ENCODE data around the gene PPP6R2. TPM values are rescaled to one million over a fixed set of nuclear protein-coding genes. Genes with fewer than 3 reads are reported as not detected.
"Not testable (repeated sequence)": the region's sequence is repeated elsewhere in the genome, so short reads cannot be mapped to it uniquely, and the experiment has no call there.

PPP6R2 gene
- total RNA-seq, 1 donor from 2014 or later = 32.6 TPM

DNA sequence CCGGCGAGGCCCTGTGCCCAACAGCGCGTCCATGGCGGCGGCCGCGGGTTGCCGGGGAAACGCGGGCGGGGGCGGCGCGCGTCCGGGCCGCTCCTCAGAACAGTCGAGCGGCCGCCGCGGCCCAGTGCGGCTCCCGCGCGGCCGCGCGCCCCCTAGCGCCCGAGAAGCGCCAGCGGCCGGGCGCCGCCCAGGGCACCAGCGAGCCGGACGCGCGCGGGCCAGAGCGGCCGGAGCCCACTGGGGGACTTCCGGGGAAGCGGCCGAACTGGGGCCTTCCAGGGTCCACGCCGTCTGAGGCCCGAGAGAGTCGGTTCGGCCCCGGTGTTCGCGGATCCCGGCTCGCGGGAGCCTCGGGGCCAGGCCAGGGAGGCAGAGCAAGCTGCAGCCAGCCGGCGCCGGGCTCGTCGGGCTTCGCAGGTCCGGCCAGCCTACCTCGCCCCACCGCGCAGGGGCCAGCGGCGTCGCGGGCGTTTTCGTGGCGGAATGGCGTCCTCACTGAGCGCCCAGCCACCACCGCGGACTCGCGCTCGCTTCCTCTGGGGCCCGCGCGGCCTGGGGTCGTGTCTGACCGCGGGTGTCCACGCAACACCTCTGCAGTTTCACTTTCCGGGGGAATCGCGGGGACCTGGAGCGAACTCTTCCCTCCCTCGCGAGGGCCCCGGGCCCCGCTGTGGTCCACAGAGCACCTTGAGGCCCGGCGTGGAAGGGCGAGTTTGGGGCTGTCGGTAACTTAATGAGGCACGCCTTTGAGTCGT lies 16.0 kb upstream of the PPP6R2 start, which contains the start of gene DENND6B:
Gene DENND6B (minus strand): TSS at position 57 of the 755 bp plus-strand sequence. CDS start 24 bp downstream, at position 33.
- peaks cover 5% of the 10 kb centered on the region for H3K36me3 Mint-ChIP-seq

GRCh38 chr22:50327711-50328019 lies 15.5 kb upstream of the PPP6R2 start:
- TF ChIP-seq EZH2 (IDR thresholded peaks at IDR 0.05) (no peak), EZH2phosphoT487 (IDR thresholded peaks at IDR 0.05) (no peak), CTCF (IDR thresholded peaks at IDR 0.05) (no peak)
- peaks cover 4% of the 10 kb centered on the region for H3F3A ChIP-seq (ENCODE audit: low read depth)
- no peaks in the 10 kb centered on the region for H3K9me3 Mint-ChIP-seq
- H3K4me1 ChIP-seq = no peaks in the 10 kb centered on the region
- peak overlapping the region; percentile 42 for H3K27ac Mint-ChIP-seq
- peak overlapping the region; percentile 99 for H2AFZ ChIP-seq (replicated peaks)
- no peaks in the 10 kb centered on the region for H3K36me3 ChIP-seq
- H3K4me1 Mint-ChIP-seq = peaks cover 19% of the 10 kb centered on the region
- peak overlapping the region; percentile 82 for H3K4me3 Mint-ChIP-seq
- peak overlapping the region; percentile 96 for H3K4me3 ChIP-seq
- H3K9me3 ChIP-seq (ENCODE audit: low read depth) = no peaks in the 10 kb centered on the region
- H3K4me2 ChIP-seq = peak overlapping the region; percentile 84
- H3K27me3 Mint-ChIP-seq (ENCODE audit: insufficient read depth, low read depth) = peaks cover 2% of the 10 kb centered on the region
- H3K27ac ChIP-seq = no peak overlapping the region
- peaks cover 12% of the 10 kb centered on the region for H3K27me3 ChIP-seq
- DNase-seq (ENCODE audit: low spot score) = no peak
- peak overlapping the region; percentile 86 for H3K9ac ChIP-seq
- peaks cover 5% of the 10 kb centered on the region for H3K36me3 Mint-ChIP-seq
- peaks cover 7% of the 10 kb centered on the region for H4K20me1 ChIP-seq (ENCODE audit: low read depth)
- no peaks in the 10 kb centered on the region for H3K79me2 ChIP-seq (ENCODE audit: low read depth)

More for the DNA sequence above, 16.0 kb upstream of the PPP6R2 start, which contains the start of gene DENND6B:
- Mint-ChIP-seq H3K9me3 (no peaks in the 10 kb centered on the region), H3K27me3 (ENCODE audit: insufficient read depth, low read depth) (peaks cover 2% of the 10 kb centered on the region), H3K4me1 (peaks cover 19% of the 10 kb centered on the region), H3K4me3 (peak within 1 kb of the TSS; percentile 99), H3K27ac (peak within 1 kb of the TSS; percentile 94)
- Histone ChIP-seq H3K4me2 (peak within 1 kb of the TSS; percentile 98), H3F3A (ENCODE audit: low read depth) (peaks cover 4% of the 10 kb centered on the region), H4K20me1 (ENCODE audit: low read depth) (peaks cover 7% of the 10 kb centered on the region), H3K9me3 (ENCODE audit: low read depth) (no peaks in the 10 kb centered on the region), H3K27me3 (peaks cover 12% of the 10 kb centered on the region), H3K27ac (no peak within 1 kb of the TSS), H3K36me3 (no peaks in the 10 kb centered on the region), H3K4me3 (peak within 1 kb of the TSS; percentile 96), H3K9ac (peak within 1 kb of the TSS; percentile 86), H3K79me2 (ENCODE audit: low read depth) (no peaks in the 10 kb centered on the region), H3K4me1 (no peaks in the 10 kb centered on the region), H2AFZ (replicated peaks) (peak within 1 kb of the TSS; percentile 99)
- peak; percentile 96 for DNase-seq (ENCODE audit: low spot score)
- no peak for TF ChIP-seq EZH2 (IDR thresholded peaks at IDR 0.05)
- TF ChIP-seq EZH2phosphoT487 (IDR thresholded peaks at IDR 0.05) = no peak
- TF ChIP-seq CTCF (IDR thresholded peaks at IDR 0.05) = peak; percentile 49

GRCh38 chr22:50329236-50329635 lies 13.9 kb upstream of the PPP6R2 start:
- H2AFZ ChIP-seq (replicated peaks) = no peak overlapping the region
- no peak for DNase-seq (ENCODE audit: low spot score)
- H3K27ac Mint-ChIP-seq = no peak overlapping the region
- H3K4me3 Mint-ChIP-seq = no peak overlapping the region
- peaks cover 19% of the 10 kb centered on the region for H3K4me1 Mint-ChIP-seq
- TF ChIP-seq EZH2 (IDR thresholded peaks at IDR 0.05) = no peak
- peaks cover 12% of the 10 kb centered on the region for H3K27me3 ChIP-seq
- H3K9me3 ChIP-seq (ENCODE audit: low read depth) = no peaks in the 10 kb centered on the region
- H3K4me1 ChIP-seq = no peaks in the 10 kb centered on the region
- H3K79me2 ChIP-seq (ENCODE audit: low read depth) = no peaks in the 10 kb centered on the region
- peaks cover 4% of the 10 kb centered on the region for H3F3A ChIP-seq (ENCODE audit: low read depth)
- H3K27ac ChIP-seq = no peak overlapping the region
- no peak overlapping the region for H3K9ac ChIP-seq
- no peak overlapping the region for H3K4me3 ChIP-seq
- no peaks in the 10 kb centered on the region for H3K9me3 Mint-ChIP-seq
- H4K20me1 ChIP-seq (ENCODE audit: low read depth) = peaks cover 7% of the 10 kb centered on the region
- H3K4me2 ChIP-seq = no peak overlapping the region
- H3K27me3 Mint-ChIP-seq (ENCODE audit: insufficient read depth, low read depth) = peaks cover 5% of the 10 kb centered on the region
- H3K36me3 Mint-ChIP-seq = peaks cover 5% of the 10 kb centered on the region
- no peaks in the 10 kb centered on the region for H3K36me3 ChIP-seq

- H3K27ac ChIP-seq; H3K27me3 Mint-ChIP-seq (ENCODE audit: insufficient read depth, low read depth); H3K79me2 ChIP-seq (ENCODE audit: low read depth); H3K27me3 ChIP-seq; H3K4me3 Mint-ChIP-seq; H2AFZ ChIP-seq (replicated peaks); H3K4me1 ChIP-seq; H3K4me2 ChIP-seq; H3K4me1 Mint-ChIP-seq; H3K36me3 Mint-ChIP-seq; H3K9me3 ChIP-seq (ENCODE audit: low read depth); H3K4me3 ChIP-seq; DNase-seq (ENCODE audit: low spot score); H3K9ac ChIP-seq; H4K20me1 ChIP-seq (ENCODE audit: low read depth); H3K36me3 ChIP-seq; H3K9me3 Mint-ChIP-seq; H3K27ac Mint-ChIP-seq: not testable (repeated sequence)
- peaks cover 25% of the 10 kb centered on the region for H3F3A ChIP-seq (ENCODE audit: low read depth)
Observed at GRCh38 chr22:50334433-50334832, 8.7 kb upstream of the PPP6R2 start.
